Rectal smooth muscle tissue (tissue), 1 donor: ENCODE measurements around the gene SETBP1.

ENCODE experiments used
- H3K27ac ChIP-seq: one replicate; pipeline ENCODE4 v1.7.0; 2013; ENCODE audit warnings: low read depth, low read length, inconsistent platforms
- H3K27me3 ChIP-seq: one replicate; pipeline ENCODE4 v1.7.0; 2013; ENCODE audit warnings: low read length; ENCODE audit not compliant: control insufficient read depth, insufficient read depth
- H3K36me3 ChIP-seq: one replicate; pipeline ENCODE4 v1.7.0; 2013; ENCODE audit warnings: low read length; ENCODE audit not compliant: control insufficient read depth, insufficient read depth
- H3K4me1 ChIP-seq: one replicate; pipeline ENCODE4 v1.7.0; 2013; ENCODE audit warnings: low read length; ENCODE audit not compliant: control insufficient read depth, insufficient read depth
- H3K4me3 ChIP-seq: one replicate; pipeline ENCODE4 v1.7.0; 2013; ENCODE audit warnings: low read length
- H3K9ac ChIP-seq: one replicate; pipeline ENCODE4 v1.7.0; 2013; ENCODE audit warnings: low read length

SETBP1 gene

DNA sequence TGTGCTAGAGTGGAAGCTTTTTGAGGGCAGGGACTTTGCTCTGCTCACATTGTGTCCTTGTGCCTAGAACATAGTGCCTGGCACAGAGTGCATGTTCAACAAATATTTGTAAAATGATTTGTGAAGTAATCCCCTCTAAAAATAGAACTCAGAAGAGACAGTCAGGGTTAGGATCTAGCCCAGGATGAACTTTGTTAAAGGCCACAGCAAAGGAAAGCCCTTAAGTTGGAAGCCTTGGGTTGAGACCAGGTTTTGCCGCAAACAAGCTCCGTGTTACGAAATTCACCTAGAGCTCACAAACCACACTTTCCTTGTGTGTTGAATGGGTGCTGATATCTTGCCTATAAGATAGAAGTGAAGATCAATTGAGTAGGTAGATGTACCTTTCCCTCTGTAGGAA, 84.2 kb downstream of the SETBP1 start:
- Histone ChIP-seq H3K36me3 (no peaks in the 10 kb centered on the region), H3K9ac (no peak overlapping the region), H3K4me3 (no peak overlapping the region), H3K4me1 (peaks cover 13% of the 10 kb centered on the region), H3K27me3 (no peaks in the 10 kb centered on the region), H3K27ac (peak overlapping the region; percentile 35)

DNA sequence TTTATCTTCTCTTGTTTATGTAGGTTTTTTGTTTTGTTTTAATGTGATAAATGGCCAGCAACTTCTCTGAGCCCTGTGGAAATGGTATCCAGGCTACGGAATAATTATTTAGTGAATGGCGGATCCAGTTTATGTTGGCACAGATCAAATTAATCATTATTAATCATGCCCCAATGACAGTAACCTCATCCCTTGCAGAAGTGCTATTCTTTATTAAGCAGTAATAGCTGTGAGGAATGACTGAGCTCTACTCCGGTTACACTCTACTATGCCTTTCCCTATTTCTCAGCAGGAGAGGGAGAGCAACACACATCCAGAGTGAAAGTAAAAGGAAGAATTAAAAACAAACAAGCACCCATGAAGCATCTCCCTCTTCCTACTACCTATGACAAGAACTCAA, 84.8 kb downstream of the SETBP1 start:
- no peaks in the 10 kb centered on the region for H3K36me3 ChIP-seq
- no peak overlapping the region for H3K9ac ChIP-seq
- peak overlapping the region; percentile 16 for H3K27ac ChIP-seq
- peaks cover 11% of the 10 kb centered on the region for H3K4me1 ChIP-seq
- H3K27me3 ChIP-seq = no peaks in the 10 kb centered on the region
- H3K4me3 ChIP-seq = no peak overlapping the region

DNA sequence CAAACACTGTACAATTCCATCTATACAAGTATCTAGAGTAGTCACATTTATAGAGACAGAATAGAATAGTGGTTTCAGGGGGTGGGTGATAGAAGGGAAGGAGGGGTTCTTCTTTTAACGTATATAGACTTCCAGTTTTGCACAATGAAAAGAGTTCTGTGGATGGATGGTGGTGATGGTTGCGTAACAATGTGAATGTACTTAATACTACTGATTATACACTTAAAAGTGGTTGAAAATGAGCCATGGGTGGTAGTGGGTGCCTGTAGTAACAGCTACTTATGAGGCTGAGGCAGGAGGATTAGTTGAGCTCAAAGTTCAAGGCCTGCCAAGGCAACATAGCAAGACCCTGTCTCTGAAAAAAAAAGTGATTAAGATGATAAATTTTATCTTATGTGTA, 85.8 kb downstream of the SETBP1 start:
- H3K4me1 ChIP-seq = peaks cover 9% of the 10 kb centered on the region
- no peaks in the 10 kb centered on the region for H3K36me3 ChIP-seq
- H3K27me3 ChIP-seq = no peaks in the 10 kb centered on the region
- H3K9ac ChIP-seq = no peak overlapping the region
- H3K4me3 ChIP-seq = no peak overlapping the region
- H3K27ac ChIP-seq = peak overlapping the region; percentile 16

DNA sequence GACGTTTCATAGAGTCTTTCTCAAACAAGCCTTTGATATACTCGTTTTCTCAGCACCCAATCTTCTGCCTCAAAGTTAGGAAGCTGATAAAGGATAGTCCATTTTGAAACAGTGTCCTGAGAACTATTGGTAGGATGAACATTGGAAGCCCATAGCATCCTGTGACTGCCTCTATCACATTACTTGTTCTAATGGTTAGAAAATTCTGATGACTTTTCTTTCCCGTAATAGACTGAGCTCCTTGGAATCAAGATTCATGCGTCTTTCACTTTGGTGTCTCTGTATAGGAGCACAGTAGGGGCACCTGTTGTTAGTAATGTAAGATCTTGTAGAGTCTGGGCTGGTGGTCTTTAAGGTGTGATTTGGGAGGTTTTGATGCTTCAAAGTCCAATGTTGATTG, 87.1 kb downstream of the SETBP1 start:
- Histone ChIP-seq H3K36me3 (no peaks in the 10 kb centered on the region), H3K9ac (no peak overlapping the region), H3K4me1 (peaks cover 18% of the 10 kb centered on the region), H3K27ac (no peak overlapping the region), H3K4me3 (no peak overlapping the region), H3K27me3 (no peaks in the 10 kb centered on the region)

DNA sequence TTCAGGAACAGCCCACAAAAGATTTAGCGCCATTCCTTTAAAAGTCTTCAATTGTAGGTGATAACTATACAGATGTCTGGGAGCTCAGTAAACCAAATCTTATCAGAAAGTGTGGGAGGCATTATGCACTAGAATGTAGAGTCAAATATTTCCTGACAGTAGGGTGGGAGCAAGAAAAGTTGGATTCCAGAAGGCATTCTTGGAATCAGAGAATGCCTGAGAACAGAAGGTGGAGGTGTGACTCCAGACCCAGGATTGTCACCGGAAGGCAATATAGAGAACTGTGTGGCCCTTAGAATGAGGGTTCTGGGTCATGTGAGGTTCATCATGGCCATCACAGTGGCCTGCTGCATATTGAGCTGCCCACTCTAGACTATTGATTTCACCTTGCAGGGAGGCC, 90.0 kb downstream of the SETBP1 start:
- peaks cover 18% of the 10 kb centered on the region for H3K4me1 ChIP-seq
- H3K36me3 ChIP-seq = no peaks in the 10 kb centered on the region
- no peaks in the 10 kb centered on the region for H3K27me3 ChIP-seq
- H3K27ac ChIP-seq = no peak overlapping the region
- H3K4me3 ChIP-seq = no peak overlapping the region
- no peak overlapping the region for H3K9ac ChIP-seq

DNA sequence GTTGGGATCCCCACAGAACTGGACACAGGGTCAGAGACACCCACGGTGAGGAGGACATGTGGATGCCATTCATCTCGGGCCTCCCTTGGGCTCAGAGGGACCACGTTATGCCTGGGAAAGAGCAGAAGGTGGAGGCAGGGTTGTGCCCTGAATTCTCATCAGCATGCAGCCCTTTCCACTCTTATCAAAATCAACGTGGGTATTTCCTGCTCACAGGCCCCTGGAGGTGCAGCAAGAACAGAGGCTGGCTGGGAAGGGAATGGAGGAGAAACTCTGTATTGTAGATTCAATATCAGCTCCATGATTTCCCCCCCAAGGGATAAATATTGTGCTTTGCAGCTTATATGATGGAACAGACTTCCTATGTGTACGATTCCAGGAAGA, 90.9 kb downstream of the SETBP1 start:
- Histone ChIP-seq H3K27me3 (no peaks in the 10 kb centered on the region), H3K4me3 (no peak overlapping the region), H3K9ac (no peak overlapping the region), H3K36me3 (no peaks in the 10 kb centered on the region), H3K27ac (no peak overlapping the region), H3K4me1 (peaks cover 13% of the 10 kb centered on the region)

DNA sequence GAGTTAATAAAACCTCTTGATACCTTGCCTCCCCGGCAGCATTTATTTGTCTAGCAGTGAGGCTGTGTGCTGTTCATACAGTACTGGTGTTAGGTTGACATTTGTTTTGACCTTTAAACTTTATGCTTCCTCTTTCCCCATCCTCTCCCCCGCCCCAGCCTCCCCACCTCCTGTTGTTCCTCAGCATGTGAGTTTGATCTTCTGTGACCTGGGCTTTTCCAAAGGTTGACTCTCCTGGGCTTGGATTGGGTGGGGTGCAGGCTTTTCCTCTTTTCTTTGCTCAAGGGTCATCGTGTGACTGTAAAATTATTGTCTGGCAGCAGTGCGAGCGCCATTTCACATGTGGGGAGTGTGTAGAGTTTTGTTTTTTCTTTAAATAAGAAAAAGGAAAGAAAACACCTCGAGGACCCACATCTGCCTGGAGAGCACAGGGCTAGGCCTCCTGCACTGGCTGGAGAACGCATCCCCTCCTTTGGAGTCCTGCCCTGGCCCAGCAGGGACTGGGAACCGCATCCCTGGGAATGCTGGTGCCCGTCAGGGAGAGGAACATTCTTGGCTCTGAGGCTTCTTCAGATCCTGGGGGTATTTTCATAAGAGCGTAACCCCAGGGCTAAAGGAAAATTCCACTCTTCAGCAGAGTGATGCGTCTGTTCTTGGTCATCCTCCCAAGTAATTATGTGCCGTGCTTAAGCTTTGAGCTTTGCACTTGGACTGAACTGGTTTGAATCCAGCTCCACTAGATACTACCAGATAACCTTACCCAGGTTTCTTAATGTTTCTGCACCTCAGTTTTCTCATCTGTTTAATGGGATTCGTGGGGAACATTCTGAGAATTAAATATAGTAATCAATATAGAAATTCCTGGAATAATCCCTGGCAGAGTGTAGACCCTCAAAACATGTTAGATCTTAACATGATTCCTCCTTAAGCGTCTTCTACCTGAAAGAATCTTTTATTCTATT, 91.5 kb downstream of the SETBP1 start:
- peaks cover 14% of the 10 kb centered on the region for H3K4me1 ChIP-seq
- no peaks in the 10 kb centered on the region for H3K27me3 ChIP-seq
- H3K9ac ChIP-seq = no peak overlapping the region
- H3K4me3 ChIP-seq = no peak overlapping the region
- H3K36me3 ChIP-seq = no peaks in the 10 kb centered on the region
- H3K27ac ChIP-seq = peak overlapping the region; percentile 38

DNA sequence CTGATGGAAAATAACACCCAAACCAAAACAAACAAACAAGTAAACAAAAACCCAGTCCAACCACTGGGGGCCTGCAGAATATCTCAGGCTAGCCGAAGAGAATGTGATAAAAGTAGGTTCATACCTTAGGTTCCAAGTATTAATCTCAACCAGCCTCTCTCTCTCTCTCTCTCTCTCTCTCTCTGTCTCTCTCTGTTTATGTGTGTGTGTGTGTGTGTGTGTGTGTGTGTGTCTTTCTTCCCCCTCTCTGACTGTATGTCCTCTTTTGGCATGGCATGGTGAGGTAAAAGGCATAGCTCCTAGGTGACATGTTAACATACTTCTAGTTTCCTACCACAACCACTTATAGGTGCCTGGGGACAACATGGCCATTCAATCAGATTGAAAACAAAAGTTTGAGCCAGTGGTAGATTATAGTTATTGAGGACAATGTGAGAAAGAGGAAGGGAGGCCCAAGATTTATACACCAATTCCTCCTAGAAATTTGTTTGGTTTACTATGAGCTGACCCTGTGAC, 93.0 kb downstream of the SETBP1 start:
- Histone ChIP-seq H3K36me3 (no peaks in the 10 kb centered on the region), H3K4me3 (no peak overlapping the region), H3K27me3 (no peaks in the 10 kb centered on the region), H3K27ac (no peak overlapping the region), H3K4me1 (peaks cover 24% of the 10 kb centered on the region), H3K9ac (no peak overlapping the region)

DNA sequence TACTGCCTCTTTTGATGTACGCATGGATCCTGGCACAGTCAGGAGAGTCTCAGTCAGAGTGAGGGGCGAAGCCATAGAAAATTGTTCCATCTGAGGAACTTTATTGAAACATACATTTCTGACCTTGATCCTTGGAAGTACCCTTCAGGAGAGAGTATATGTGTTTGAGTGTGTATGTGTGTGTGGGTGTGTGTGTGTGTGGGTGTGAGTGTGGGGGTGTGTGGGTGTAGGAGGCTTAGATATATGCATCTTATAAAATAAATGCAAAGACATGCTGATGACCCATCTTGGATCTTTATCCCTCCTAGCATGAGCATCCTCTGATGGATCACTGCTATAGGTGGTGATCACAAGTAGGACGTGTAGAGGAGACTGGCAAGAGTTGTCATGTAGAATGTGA, 93.5 kb downstream of the SETBP1 start:
- Histone ChIP-seq H3K4me1 (peaks cover 29% of the 10 kb centered on the region), H3K36me3 (no peaks in the 10 kb centered on the region)

DNA sequence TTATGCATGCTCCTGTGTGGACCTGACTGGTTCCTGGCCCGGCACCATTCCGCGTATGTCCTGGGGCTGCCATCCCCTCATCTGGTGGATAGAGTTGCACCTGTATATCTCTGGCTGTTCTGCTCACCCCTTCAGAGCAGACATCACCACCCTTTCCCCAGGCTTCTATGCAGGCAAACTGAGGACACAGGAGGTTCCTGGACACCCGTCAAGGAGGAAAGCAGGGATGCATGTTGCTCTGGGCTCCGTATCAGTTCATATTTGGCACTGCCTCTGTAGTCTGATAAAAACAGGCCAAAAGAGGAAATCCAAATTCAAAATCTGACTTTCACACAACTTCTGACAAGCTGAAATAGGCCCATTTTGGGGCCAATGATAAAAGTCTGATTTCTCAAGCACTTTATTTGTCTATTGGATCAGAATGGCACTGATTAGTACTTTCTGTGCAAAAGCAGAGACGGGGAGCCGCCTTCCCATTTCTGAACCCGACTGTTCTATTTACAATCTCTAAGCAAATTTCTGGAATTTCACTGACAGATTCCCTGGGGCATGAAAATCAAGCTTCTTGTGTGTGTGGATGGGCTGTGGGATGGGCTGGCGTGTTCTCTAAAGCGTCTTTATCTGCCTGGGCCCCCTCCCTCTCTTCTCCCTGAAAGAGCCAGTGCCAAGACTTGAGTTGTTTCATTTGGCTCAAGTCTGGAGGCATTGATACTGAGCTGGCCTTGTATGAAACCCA, 96.9 kb downstream of the SETBP1 start:
- Histone ChIP-seq H3K9ac (peak overlapping the region; percentile 11), H3K4me3 (no peak overlapping the region), H3K27ac (peak overlapping the region; percentile 48), H3K36me3 (no peaks in the 10 kb centered on the region), H3K4me1 (peaks cover 31% of the 10 kb centered on the region), H3K27me3 (no peaks in the 10 kb centered on the region)

More for the DNA sequence above, 93.5 kb downstream of the SETBP1 start:
- Histone ChIP-seq H3K27me3 (no peaks in the 10 kb centered on the region), H3K9ac (no peak overlapping the region), H3K4me3 (no peak overlapping the region), H3K27ac (no peak overlapping the region)

DNA sequence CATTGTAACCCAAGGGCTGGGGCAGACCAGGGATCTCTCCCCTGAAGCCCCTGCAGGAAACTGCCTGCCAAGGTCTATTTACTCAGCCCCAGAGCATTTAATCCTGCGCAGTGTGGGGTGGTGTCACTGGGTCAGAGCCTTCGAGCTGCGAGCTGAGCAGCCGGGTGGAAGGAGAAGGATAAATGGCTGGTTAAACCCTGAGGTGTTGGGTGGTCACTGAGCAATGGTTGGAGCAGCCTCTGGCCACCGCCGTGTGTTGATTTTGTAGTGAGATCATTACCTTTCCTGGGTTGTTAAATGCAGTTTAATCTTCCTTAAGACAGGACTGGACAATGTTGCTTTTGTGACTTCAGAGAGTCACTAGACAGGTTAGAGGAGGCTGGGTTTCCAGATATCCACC, 98.1 kb downstream of the SETBP1 start:
- Histone ChIP-seq H3K4me3 (no peak overlapping the region), H3K27me3 (no peaks in the 10 kb centered on the region), H3K27ac (peak overlapping the region; percentile 64), H3K9ac (no peak overlapping the region), H3K4me1 (peaks cover 28% of the 10 kb centered on the region), H3K36me3 (no peaks in the 10 kb centered on the region)

DNA sequence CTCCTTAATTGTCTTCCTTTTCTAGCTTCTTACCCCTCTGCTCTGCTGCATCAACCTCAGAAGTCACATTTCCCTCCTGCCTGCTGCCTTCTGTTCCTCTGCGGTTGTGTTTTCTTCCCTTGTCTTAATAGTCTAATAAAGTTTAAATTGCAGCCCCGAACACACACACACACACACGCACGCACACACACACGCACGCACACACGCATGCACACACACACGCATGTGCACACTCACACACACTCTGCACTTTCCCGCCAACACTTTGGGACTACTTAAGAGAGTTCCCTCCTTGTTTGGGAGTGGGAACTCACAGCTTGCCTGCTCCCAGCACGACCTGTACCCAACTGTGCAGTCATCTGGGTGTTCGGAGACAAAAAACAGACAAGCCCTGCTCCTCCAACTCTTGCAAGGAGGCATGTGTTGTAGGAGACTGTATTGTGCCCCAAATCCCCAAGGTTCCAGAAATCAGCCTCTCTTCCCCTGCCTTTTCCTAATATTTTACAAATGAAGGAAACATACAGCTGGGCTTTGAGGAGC, 99.1 kb downstream of the SETBP1 start:
- H3K4me1 ChIP-seq = peaks cover 28% of the 10 kb centered on the region
- H3K36me3 ChIP-seq = no peaks in the 10 kb centered on the region
- no peak overlapping the region for H3K4me3 ChIP-seq
- H3K27me3 ChIP-seq = no peaks in the 10 kb centered on the region
- no peak overlapping the region for H3K9ac ChIP-seq
- H3K27ac ChIP-seq = peak overlapping the region; percentile 64
